ENCODE results near the gene MINDY4. TPM values are rescaled to one million over a fixed set of nuclear protein-coding genes. Genes with fewer than 3 reads are reported as not detected.

MINDY4 gene
- total RNA-seq, 6 experiments from 2014 or later, result 2.3 to 3.3 (median 2.6) TPM

DNA sequence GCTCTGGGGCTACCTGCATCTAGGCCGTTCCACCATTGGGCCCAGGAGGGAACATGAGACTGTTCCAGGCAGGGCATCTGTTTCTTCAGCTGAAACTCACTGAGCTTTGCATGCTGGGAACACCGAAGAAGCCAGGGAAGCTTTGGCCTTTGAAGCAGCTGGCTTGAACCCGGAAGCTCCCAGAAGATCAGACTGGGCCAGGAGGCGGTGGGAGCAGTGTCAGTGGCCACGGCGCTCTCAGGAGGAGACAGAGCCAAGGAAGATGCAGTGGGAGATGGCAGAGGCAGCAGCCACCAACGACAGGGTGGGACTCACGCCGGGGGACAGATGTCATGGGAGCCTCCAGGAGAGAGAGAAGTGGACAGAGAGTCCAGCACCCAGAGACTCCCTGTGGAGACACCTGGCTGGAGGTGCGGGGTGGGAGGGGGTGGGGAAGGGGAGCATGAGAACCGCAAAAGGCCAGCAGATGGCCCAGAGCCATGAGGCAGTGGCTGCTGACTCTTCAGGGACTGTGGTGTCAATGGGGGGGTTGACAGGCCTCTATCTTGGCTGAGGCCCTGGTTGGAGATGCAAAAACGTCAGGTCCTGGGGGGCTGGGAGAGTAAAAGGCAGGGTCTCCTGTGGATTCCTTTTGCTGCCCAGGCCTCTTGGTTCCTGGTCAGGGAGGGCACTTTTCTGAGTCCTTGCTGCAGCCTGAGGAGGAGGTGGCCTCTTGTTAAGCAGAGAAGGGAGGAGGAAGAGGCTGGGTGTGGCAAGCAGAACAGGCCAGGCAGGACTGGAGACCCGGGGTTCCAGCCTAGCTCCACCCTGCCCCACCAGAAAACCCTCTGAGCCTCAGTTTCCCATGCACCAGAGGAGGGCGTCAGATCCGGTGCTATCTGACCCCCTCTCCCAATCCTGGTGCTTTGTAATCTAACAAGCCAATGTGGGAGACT is 134.1 kb downstream of the MINDY4 start:
- no peak for TF ChIP-seq CTCF (IDR thresholded peaks at IDR 0.05)
- Mint-ChIP-seq H3K4me3 (no peak overlapping the region), H3K4me1 (ENCODE audit: low read depth) (peaks cover 15% of the 10 kb centered on the region), H3K36me3 (ENCODE audit: low read depth) (no peaks in the 10 kb centered on the region), H3K9me3 (no peaks in the 10 kb centered on the region), H3K27ac (no peak overlapping the region), H3K27me3 (ENCODE audit: insufficient read depth) (peaks cover 6% of the 10 kb centered on the region)
- DNase-seq, result no peak

DNA sequence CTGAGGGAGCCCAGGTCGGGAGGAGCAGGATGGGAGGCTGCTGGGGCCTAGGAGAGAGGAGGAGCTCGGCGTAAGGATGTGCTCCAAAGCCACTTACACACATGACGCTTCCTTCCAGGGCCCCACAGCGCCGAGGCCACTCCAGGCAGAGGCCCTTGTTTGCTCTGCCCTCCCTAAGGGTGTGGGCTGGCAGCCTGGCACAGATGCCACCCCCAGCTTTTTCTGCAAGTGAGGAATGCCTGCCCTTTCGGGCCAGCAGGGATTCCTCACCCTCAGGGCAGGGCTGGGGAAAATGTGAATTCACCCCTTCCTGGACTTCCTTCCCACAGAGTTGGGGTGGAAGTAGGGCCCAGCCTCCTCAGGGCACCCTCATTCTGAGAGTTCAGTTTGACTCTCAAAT is 134.8 kb downstream of the MINDY4 start:
- no peak for DNase-seq
- Mint-ChIP-seq H3K27ac (no peak overlapping the region), H3K9me3 (no peaks in the 10 kb centered on the region), H3K36me3 (ENCODE audit: low read depth) (no peaks in the 10 kb centered on the region), H3K27me3 (ENCODE audit: insufficient read depth) (peaks cover 8% of the 10 kb centered on the region), H3K4me1 (ENCODE audit: low read depth) (peaks cover 15% of the 10 kb centered on the region), H3K4me3 (no peak overlapping the region)
- TF ChIP-seq CTCF (IDR thresholded peaks at IDR 0.05), result no peak

GRCh38 chr7:30906515-30907240 is 135.5 kb downstream of the MINDY4 start:
- Mint-ChIP-seq H3K4me3 (no peak overlapping the region), H3K27ac (no peak overlapping the region), H3K4me1 (ENCODE audit: low read depth) (peaks cover 15% of the 10 kb centered on the region), H3K27me3 (ENCODE audit: insufficient read depth) (peaks cover 6% of the 10 kb centered on the region), H3K36me3 (ENCODE audit: low read depth) (no peaks in the 10 kb centered on the region), H3K9me3 (no peaks in the 10 kb centered on the region)
- peak; percentile 19 for DNase-seq
- TF ChIP-seq CTCF (IDR thresholded peaks at IDR 0.05), result no peak

DNA sequence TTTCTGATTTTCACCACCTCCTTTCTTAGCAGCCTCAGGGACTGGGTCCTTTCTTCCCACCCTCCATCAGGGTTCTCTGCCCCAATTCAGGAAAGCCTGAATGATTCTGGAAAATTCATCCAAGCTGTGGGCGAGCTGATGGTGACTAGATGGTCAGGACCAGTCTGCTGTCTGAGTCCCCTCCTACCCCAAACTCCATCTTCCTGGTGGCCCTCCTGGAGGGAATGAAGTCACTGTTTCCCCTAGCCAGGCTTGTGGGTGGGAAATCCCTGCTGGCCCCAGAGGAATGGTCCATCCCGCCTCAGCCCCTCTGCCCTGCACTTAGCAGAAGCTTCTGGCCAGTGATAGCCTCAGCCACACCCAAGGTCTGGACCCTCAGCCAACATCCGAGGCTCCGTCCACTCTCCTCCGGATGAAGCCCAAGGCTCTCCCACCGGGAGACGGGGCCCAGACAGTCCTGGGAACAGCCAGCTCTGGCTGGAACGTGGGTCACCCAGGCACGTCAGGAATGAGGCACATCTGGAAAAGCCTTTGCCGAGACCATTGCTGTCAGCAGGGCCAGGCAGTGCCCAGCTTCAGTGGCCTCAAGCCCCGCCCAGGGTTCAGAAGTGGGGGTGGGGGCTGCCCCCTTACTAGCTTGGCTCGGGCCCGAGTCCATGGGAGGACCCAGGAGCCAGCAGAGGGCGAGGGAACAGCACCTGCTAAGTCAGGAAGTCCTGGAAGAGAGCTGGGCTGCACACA is 136.5 kb downstream of the MINDY4 start:
- no peak overlapping the region for H3K4me3 Mint-ChIP-seq
- H3K27me3 Mint-ChIP-seq (ENCODE audit: insufficient read depth), result peaks cover 11% of the 10 kb centered on the region
- H3K36me3 Mint-ChIP-seq (ENCODE audit: low read depth), result no peaks in the 10 kb centered on the region
- no peak overlapping the region for H3K27ac Mint-ChIP-seq
- H3K9me3 Mint-ChIP-seq, result no peaks in the 10 kb centered on the region
- no peak for TF ChIP-seq CTCF (IDR thresholded peaks at IDR 0.05)
- H3K4me1 Mint-ChIP-seq (ENCODE audit: low read depth), result peaks cover 15% of the 10 kb centered on the region
- DNase-seq, result no peak

- Mint-ChIP-seq H3K9me3 (no peaks in the 10 kb centered on the region), H3K27me3 (ENCODE audit: insufficient read depth) (peaks cover 13% of the 10 kb centered on the region), H3K4me3 (no peak overlapping the region), H3K36me3 (ENCODE audit: low read depth) (no peaks in the 10 kb centered on the region), H3K27ac (no peak overlapping the region; the same call in 1 of the 2 replicates), H3K4me1 (ENCODE audit: low read depth) (peaks cover 15% of the 10 kb centered on the region)
- TF ChIP-seq CTCF (IDR thresholded peaks at IDR 0.05), result peak; percentile 70
- no peak for DNase-seq
Observed at GRCh38 chr7:30908681-30909080, 137.5 kb downstream of the MINDY4 start.

All from HFFc6 (cell line).